ENCODE measurements around the gene NEURL2.

DNA sequence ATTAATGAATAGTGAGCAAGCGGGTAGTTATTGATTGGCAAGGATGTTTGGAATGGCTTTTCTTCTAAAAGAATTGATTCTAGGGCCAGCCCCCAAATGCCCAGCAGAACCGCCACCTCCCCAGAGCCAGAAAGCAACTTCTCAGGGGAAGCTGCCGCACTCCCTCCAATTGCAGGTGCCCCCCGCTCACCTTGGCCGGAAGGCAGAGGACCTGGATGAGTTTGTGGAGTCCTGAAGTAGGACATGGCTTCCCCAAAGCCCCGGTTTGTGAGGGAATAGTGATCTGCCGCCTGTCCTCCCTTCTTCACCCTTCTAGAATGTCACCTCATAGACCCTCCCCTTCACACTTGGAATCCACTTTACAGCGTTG lies 3.7 kb downstream of the NEURL2 start, which contains the start of gene SPATA25:
- TF ChIP-seq, protein P1, sequence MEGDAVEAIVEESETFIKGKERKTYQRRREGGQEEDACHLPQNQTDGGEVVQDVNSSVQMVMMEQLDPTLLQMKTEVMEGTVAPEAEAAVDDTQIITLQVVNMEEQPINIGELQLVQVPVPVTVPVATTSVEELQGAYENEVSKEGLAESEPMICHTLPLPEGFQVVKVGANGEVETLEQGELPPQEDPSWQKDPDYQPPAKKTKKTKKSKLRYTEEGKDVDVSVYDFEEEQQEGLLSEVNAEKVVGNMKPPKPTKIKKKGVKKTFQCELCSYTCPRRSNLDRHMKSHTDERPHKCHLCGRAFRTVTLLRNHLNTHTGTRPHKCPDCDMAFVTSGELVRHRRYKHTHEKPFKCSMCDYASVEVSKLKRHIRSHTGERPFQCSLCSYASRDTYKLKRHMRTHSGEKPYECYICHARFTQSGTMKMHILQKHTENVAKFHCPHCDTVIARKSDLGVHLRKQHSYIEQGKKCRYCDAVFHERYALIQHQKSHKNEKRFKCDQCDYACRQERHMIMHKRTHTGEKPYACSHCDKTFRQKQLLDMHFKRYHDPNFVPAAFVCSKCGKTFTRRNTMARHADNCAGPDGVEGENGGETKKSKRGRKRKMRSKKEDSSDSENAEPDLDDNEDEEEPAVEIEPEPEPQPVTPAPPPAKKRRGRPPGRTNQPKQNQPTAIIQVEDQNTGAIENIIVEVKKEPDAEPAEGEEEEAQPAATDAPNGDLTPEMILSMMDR (conservative IDR thresholded peaks at IDR 0.05; ENCODE audit: low read length): no peak
- no peak for TF ChIP-seq EZH2phosphoT487 (IDR thresholded peaks at IDR 0.05; ENCODE audit: borderline replicate concordance)
